SK-N-SH (cell line): ENCODE data around the gene APLP1. TPM values are rescaled to one million over a fixed set of nuclear protein-coding genes. Genes with fewer than 3 reads are reported as not detected.

Experiments used
- CTCF ChIA-PET: fragments of 300-600, 350-600 bp; formaldehyde crosslinking; extraction: SDS; loops from one replicate; lab custom pipeline; 2021; lab: Yijun Ruan, JAX
- POLR2A ChIA-PET: fragments of 350-600 bp; sonication (Branson Sonifier 250); formaldehyde crosslinking; extraction: SDS; loops from one replicate; lab custom pipeline; 2020; ENCODE audit warnings: antibody characterized with exemption, inconsistent platforms; lab: Yijun Ruan, JAX
- DNase-seq: peaks from one replicate; pipeline ENCODE4 v3.0.0; 2012
- H2AFZ ChIP-seq: fragments of 200-600 bp; sonication (generic); 2 replicates; pipeline ENCODE4 v1.8.1; 2016; ENCODE audit warnings: antibody characterized with exemption, mild to moderate bottlenecking, low read depth
- H3F3A ChIP-seq: fragments of 200-600 bp; sonication (generic); replicated peaks from 2 replicates; pipeline ENCODE3; 2016; ENCODE audit warnings: antibody characterized with exemption, mild to moderate bottlenecking; ENCODE audit not compliant: insufficient read depth
- H3K27ac ChIP-seq, 2 experiments: fragments of 200-500 bp in 1 of 2; fragments of 200-600 bp in 1 of 2; sonication (Bioruptor generic) in 1 of 2; sonication (generic), shearing (Covaris generic) in 1 of 2; 2 replicates each; pipeline versions ENCODE4 v1.5.1 to v1.6.1; 2014 to 2016; ENCODE audit warnings: low read depth in 2 of 2, inconsistent platforms in 1 of 2, low read length in 1 of 2, mild to moderate bottlenecking in 1 of 2, mixed read lengths in 1 of 2
- H3K27me3 ChIP-seq: fragments of 200-600 bp; sonication (generic), shearing (Covaris generic); 2 replicates; pipeline ENCODE4 v1.6.1; 2016; ENCODE audit warnings: mixed run types; ENCODE audit not compliant: insufficient read depth
- H3K36me3 ChIP-seq, 2 experiments: fragments of 200-500 bp in 1 of 2; fragments of 200-600 bp in 1 of 2; sonication (Bioruptor generic) in 1 of 2; sonication (generic) in 1 of 2; replicated peaks in 1 of 2; 2 replicates each; pipeline versions ENCODE3 to v1.5.1; 2014 to 2016; ENCODE audit warnings: low read length in 1 of 2, mild to moderate bottlenecking in 1 of 2; ENCODE audit not compliant: insufficient read depth in 2 of 2, control insufficient read depth in 1 of 2
- H3K4me1 ChIP-seq, 2 experiments: fragments of 200-500 bp in 1 of 2; fragments of 200-600 bp in 1 of 2; sonication (Bioruptor generic) in 1 of 2; sonication (generic), shearing (Covaris generic) in 1 of 2; 2 replicates each; pipeline versions ENCODE4 v1.5.1 to v1.6.1; 2014 to 2016; ENCODE audit warnings: low read depth in 1 of 2, low read length in 1 of 2, mixed run types in 1 of 2; ENCODE audit not compliant: insufficient read depth in 2 of 2, control insufficient read depth in 1 of 2
- H3K4me2 ChIP-seq: fragments of 200-600 bp; sonication (generic), shearing (Covaris generic); 2 replicates; pipeline ENCODE4 v1.6.1; 2017; ENCODE audit warnings: mixed run types
- H3K4me3 ChIP-seq, 2 experiments: fragments of 200-500 bp in 1 of 2; fragments of 200-600 bp in 1 of 2; sonication (Bioruptor generic) in 1 of 2; sonication (generic), shearing (Covaris generic) in 1 of 2; 2 replicates each; pipeline versions ENCODE4 v1.5.1 to v1.8.1; 2014 to 2016; ENCODE audit warnings: low read depth in 2 of 2, inconsistent platforms in 1 of 2, low read length in 1 of 2, mild to moderate bottlenecking in 1 of 2, mixed read lengths in 1 of 2, moderate library complexity in 1 of 2
- H3K79me2 ChIP-seq: fragments of 200-600 bp; sonication (generic); 2 replicates; pipeline ENCODE4 v1.8.1; 2017; ENCODE audit warnings: mild to moderate bottlenecking; ENCODE audit not compliant: insufficient read depth
- H3K9ac ChIP-seq: fragments of 200-600 bp; sonication (generic); 2 replicates; pipeline ENCODE4 v1.6.1; 2017; ENCODE audit warnings: mixed run types
- H3K9me2 ChIP-seq: fragments of 200-600 bp; sonication (generic); 2 replicates; pipeline ENCODE4 v1.6.1; 2017; ENCODE audit warnings: mixed run types
- H3K9me3 ChIP-seq: fragments of 200-600 bp; sonication (generic); 2 replicates; pipeline ENCODE4 v1.6.1; 2017; ENCODE audit warnings: mixed run types, mild to moderate bottlenecking, moderate library complexity
- H4K20me1 ChIP-seq: fragments of 200-600 bp; sonication (generic); 2 replicates; pipeline ENCODE4 v1.6.1; 2017; ENCODE audit warnings: mild to moderate bottlenecking, mixed run types; ENCODE audit not compliant: insufficient read depth
- ELF1 ChIP-seq: IDR thresholded peaks from 2 replicates; pipeline ENCODE4 v1.4.0; 2012
- FOSL2 ChIP-seq: IDR thresholded peaks from 2 replicates; pipeline ENCODE4 v1.4.0; 2012; ENCODE audit warnings: low read depth, mild to moderate bottlenecking, moderate library complexity, borderline replicate concordance
- FOXJ3 ChIP-seq: sonication (generic); formaldehyde crosslinking; IDR thresholded peaks from 2 replicates; pipeline ENCODE4 v1.5.1; 2020; ENCODE audit warnings: mild to moderate bottlenecking, missing genetic modification reagents
- FOXM1 ChIP-seq: IDR thresholded peaks from 2 replicates; pipeline ENCODE4 v1.4.0; 2012; ENCODE audit warnings: low read depth, mild to moderate bottlenecking
- JUND ChIP-seq: IDR thresholded peaks from 2 replicates; pipeline ENCODE4 v1.4.0; 2012
- MEF2A ChIP-seq: IDR thresholded peaks from 2 replicates; pipeline ENCODE4 v1.4.0; 2012; ENCODE audit warnings: low read depth, borderline replicate concordance
- MXI1 ChIP-seq: IDR thresholded peaks from 2 replicates; pipeline ENCODE4 v1.6.1; 2012; ENCODE audit warnings: mild to moderate bottlenecking, low read depth, low read length, improper control_type of control experiment
- NFIC ChIP-seq: IDR thresholded peaks from 2 replicates; pipeline ENCODE4 v1.4.0; 2012; ENCODE audit warnings: borderline replicate concordance
- NRF1 ChIP-seq: IDR thresholded peaks from 2 replicates; pipeline ENCODE4 v1.6.1; 2012; ENCODE audit warnings: low read depth, mild to moderate bottlenecking, low read length
- POLR2AphosphoS5 ChIP-seq: IDR thresholded peaks from 2 replicates; pipeline ENCODE4 v1.6.1; 2012; ENCODE audit warnings: low read depth, low read length
- RCOR1 ChIP-seq: fragments of 150-350 bp; IDR thresholded peaks from 2 replicates; pipeline ENCODE4 v1.6.1; 2017; ENCODE audit warnings: antibody characterized with exemption, low read length
- RFX5 ChIP-seq: IDR thresholded peaks from 2 replicates; pipeline ENCODE4 v1.6.1; 2012; ENCODE audit warnings: mild to moderate bottlenecking, improper control_type of control experiment, low read length
- TAF1 ChIP-seq: IDR thresholded peaks from 2 replicates; pipeline ENCODE4 v1.6.1; 2012; ENCODE audit warnings: low read depth, mild to moderate bottlenecking, low read length, moderate library complexity, borderline replicate concordance
- WGBS: methylation state at CpG from one replicate; pipeline ENCODE4 v1.1.6; 2017; ENCODE audit warnings: low lambda C conversion rate; 5-methylcytosine and 5-hydroxymethylcytosine counted together
- polyA plus RNA-seq, 3 experiments: library from polyadenylated mRNA; depleted of rRNA; stranded (reverse); fragments of >200 nt; gene quantifications; 2 replicates each; pipeline ENCODE4 v1.2.3, GENCODE V29; 2012
- TF ChIP-seq, protein P1 (sequence below): IDR thresholded peaks from 2 replicates; pipeline ENCODE4 v1.4.0; 2012; ENCODE audit warnings: low read depth, borderline replicate concordance
- TF ChIP-seq, protein P2 (sequence below): IDR thresholded peaks from 2 replicates; pipeline ENCODE4 v1.4.0; 2012; ENCODE audit warnings: low read depth
- TF ChIP-seq, protein P3 (sequence below): IDR thresholded peaks from 2 replicates; pipeline ENCODE4; 2012
- TF ChIP-seq, protein P4 (sequence below): IDR thresholded peaks from 2 replicates; pipeline ENCODE4 v1.4.0; 2012; ENCODE audit warnings: low read depth, borderline replicate concordance
- TF ChIP-seq, protein P5 (sequence below): IDR thresholded peaks from 2 replicates; pipeline ENCODE4 v1.6.1; 2012; ENCODE audit warnings: mild to moderate bottlenecking, low read depth, low read length, moderate library complexity

Gene APLP1
- polyA plus RNA-seq, 1 of the 3 experiments (the other 2 are of a cell fraction) = 66.7 TPM

DNA sequence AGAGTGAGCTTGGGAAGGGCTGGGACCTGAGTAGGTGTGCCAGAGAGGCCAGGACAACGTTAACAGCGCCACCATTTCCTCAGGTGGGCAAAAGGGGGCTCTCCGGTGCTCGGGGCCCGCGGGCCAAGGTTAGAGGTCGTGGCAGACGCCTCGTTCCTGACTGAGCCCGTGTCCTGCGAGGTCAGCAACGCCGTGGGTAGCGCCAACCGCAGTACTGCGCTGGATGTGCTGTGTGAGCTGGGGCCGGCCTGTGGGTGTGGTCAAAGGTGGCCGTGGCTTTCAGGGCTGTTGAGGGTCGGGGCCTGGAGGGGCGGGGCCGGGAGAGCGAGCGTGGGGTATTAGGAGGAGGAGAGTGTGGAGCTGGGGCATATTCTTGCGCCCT, 7.9 kb upstream of the APLP1 start (continued):
- TF ChIP-seq, protein P1, sequence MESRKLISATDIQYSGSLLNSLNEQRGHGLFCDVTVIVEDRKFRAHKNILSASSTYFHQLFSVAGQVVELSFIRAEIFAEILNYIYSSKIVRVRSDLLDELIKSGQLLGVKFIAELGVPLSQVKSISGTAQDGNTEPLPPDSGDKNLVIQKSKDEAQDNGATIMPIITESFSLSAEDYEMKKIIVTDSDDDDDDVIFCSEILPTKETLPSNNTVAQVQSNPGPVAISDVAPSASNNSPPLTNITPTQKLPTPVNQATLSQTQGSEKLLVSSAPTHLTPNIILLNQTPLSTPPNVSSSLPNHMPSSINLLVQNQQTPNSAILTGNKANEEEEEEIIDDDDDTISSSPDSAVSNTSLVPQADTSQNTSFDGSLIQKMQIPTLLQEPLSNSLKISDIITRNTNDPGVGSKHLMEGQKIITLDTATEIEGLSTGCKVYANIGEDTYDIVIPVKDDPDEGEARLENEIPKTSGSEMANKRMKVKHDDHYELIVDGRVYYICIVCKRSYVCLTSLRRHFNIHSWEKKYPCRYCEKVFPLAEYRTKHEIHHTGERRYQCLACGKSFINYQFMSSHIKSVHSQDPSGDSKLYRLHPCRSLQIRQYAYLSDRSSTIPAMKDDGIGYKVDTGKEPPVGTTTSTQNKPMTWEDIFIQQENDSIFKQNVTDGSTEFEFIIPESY = no peak
- TF ChIP-seq, protein P2, sequence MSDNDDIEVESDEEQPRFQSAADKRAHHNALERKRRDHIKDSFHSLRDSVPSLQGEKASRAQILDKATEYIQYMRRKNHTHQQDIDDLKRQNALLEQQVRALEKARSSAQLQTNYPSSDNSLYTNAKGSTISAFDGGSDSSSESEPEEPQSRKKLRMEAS = no peak
- TF ChIP-seq NFIC = no peak
- no peak for TF ChIP-seq FOSL2
- no peak for TF ChIP-seq MXI1
- TF ChIP-seq TAF1 = no peak
- TF ChIP-seq POLR2AphosphoS5 = no peak
- TF ChIP-seq, protein P3, sequence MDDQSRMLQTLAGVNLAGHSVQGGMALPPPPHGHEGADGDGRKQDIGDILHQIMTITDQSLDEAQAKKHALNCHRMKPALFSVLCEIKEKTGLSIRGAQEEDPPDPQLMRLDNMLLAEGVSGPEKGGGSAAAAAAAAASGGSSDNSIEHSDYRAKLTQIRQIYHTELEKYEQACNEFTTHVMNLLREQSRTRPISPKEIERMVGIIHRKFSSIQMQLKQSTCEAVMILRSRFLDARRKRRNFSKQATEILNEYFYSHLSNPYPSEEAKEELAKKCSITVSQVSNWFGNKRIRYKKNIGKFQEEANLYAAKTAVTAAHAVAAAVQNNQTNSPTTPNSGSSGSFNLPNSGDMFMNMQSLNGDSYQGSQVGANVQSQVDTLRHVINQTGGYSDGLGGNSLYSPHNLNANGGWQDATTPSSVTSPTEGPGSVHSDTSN = no peak
- TF ChIP-seq FOXJ3 (CRISPR knock-in tag) = no peak
- no peak for TF ChIP-seq FOXM1

DNA sequence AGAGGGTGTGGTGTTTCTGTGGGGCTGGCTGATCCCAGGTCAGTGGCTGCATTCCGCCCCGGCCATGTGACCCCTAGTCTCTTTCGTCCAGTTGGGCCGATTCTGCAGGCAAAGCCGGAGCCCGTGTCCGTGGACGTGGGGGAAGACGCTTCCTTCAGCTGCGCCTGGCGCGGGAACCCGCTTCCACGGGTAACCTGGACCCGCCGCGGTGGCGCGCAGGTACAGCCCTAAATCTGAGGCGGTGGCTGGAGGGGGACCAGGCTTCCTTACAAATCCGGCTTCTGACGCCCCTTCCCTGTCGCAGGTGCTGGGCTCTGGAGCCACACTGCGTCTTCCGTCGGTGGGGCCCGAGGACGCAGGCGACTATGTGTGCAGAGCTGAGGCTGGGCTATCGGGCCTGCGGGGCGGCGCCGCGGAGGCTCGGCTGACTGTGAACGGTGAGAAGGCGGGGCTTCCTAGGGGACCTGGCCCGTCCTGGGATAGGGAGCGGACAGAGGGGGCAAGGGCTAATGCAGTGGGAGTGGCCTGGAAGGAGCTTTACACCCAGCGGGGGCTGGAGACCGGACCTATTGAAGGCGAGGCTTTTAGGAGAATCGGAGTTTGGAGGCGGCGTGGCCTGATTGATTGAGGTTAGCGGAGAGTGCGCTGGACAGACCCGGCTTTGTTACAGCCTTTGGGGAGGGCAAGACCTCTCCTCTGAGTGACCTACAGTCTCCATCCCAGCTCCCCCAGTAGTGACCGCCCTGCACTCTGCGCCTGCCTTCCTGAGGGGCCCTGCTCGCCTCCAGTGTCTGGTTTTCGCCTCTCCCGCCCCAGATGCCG, 7.3 kb upstream of the APLP1 start:
- Histone ChIP-seq H3K9me2 (no peaks in the 10 kb centered on the region), H2AFZ (no peak overlapping the region), H3K4me3 (no peak overlapping the region), H4K20me1 (no peaks in the 10 kb centered on the region), H3K27me3 (no peaks in the 10 kb centered on the region), H3K4me1 (peaks cover 0 to 8% of the 10 kb centered on the region in 2 experiments; a peak in 1 of 4 replicates), H3K79me2 (no peaks in the 10 kb centered on the region), H3K36me3 (no peaks in the 10 kb centered on the region), H3K9ac (no peak overlapping the region), H3K9me3 (no peaks in the 10 kb centered on the region), H3K27ac (no peak overlapping the region), H3F3A (no peaks in the 10 kb centered on the region), H3K4me2 (no peak overlapping the region)
- WGBS = 87% methylated on average over 55 of the region's 55 CpGs
- TF ChIP-seq TAF1 (no peak), RFX5 (no peak), NRF1 (no peak), JUND (no peak), MEF2A (no peak), RCOR1 (no peak), FOXM1 (no peak), NFIC (no peak), FOSL2 (no peak), ELF1 (no peak)
- TF ChIP-seq, protein P4, sequence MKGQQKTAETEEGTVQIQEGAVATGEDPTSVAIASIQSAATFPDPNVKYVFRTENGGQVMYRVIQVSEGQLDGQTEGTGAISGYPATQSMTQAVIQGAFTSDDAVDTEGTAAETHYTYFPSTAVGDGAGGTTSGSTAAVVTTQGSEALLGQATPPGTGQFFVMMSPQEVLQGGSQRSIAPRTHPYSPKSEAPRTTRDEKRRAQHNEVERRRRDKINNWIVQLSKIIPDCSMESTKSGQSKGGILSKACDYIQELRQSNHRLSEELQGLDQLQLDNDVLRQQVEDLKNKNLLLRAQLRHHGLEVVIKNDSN = no peak
- TF ChIP-seq, protein P5, sequence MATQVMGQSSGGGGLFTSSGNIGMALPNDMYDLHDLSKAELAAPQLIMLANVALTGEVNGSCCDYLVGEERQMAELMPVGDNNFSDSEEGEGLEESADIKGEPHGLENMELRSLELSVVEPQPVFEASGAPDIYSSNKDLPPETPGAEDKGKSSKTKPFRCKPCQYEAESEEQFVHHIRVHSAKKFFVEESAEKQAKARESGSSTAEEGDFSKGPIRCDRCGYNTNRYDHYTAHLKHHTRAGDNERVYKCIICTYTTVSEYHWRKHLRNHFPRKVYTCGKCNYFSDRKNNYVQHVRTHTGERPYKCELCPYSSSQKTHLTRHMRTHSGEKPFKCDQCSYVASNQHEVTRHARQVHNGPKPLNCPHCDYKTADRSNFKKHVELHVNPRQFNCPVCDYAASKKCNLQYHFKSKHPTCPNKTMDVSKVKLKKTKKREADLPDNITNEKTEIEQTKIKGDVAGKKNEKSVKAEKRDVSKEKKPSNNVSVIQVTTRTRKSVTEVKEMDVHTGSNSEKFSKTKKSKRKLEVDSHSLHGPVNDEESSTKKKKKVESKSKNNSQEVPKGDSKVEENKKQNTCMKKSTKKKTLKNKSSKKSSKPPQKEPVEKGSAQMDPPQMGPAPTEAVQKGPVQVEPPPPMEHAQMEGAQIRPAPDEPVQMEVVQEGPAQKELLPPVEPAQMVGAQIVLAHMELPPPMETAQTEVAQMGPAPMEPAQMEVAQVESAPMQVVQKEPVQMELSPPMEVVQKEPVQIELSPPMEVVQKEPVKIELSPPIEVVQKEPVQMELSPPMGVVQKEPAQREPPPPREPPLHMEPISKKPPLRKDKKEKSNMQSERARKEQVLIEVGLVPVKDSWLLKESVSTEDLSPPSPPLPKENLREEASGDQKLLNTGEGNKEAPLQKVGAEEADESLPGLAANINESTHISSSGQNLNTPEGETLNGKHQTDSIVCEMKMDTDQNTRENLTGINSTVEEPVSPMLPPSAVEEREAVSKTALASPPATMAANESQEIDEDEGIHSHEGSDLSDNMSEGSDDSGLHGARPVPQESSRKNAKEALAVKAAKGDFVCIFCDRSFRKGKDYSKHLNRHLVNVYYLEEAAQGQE = no peak
- CTCF ChIA-PET = interaction anchor here (0.7 to 1.0 kb wide), 2 partner anchors 9 to 12 kb away, joined by 3 to 4 read pairs; no protein-coding TSS in a partner anchor
- POLR2A ChIA-PET = no interaction called here
- no peak for DNase-seq
